ENCODE data around the gene ALG12. TPM values are rescaled to one million over a fixed set of nuclear protein-coding genes. Genes with fewer than 3 reads are reported as not detected.

Gene ALG12
- total RNA-seq, 1 donor from 2014 or later: 20.6 TPM

DNA sequence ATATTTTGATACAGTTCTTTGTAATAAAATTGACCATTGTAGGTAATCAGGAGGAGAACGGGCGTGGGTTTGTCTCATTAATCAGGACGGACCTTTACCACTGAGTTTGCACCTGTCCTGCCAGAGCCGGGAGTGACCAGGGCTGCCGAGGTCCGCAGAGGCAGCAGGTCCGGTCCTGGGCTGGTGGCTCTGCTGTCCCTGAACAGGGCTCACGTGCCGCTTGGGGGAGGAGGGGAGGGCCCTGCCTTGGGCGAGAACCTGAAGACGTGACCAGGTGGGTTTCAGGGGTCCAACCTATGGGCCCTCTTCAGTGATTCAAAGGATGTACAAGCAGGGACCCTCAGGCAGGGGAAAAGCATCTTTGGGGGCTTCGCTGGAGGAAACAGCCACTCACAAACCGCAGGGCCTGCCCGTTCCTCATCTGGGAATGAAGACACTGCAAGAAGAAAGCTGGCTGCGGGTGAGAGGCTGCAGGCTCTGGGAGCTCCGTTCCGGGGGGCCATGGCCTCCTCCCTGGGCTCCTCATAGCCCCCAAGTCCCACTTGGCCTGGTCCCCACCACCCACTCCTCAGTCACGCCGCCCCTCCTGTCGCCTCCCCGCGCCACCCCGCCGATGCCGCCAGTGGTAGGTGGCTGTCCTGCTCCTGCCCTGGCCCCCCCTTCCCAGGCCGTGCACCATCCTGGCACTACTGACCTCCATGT lies 9.4 kb upstream of the ALG12 start:
- Mint-ChIP-seq H3K4me3 (ENCODE audit: unreplicated experiment) (no peak overlapping the region), H3K4me1 (ENCODE audit: low read depth) (peaks cover 6% of the 10 kb centered on the region), H3K9me3 (ENCODE audit: low read depth) (no peaks in the 10 kb centered on the region), H3K27ac (ENCODE audit: unreplicated experiment) (no peak overlapping the region), H3K36me3 (ENCODE audit: low read depth) (peaks cover 7% of the 10 kb centered on the region), H3K27me3 (ENCODE audit: low read depth) (no peaks in the 10 kb centered on the region)
- DNase-seq (ENCODE audit: low spot score): no peak
- TF ChIP-seq, protein P1, sequence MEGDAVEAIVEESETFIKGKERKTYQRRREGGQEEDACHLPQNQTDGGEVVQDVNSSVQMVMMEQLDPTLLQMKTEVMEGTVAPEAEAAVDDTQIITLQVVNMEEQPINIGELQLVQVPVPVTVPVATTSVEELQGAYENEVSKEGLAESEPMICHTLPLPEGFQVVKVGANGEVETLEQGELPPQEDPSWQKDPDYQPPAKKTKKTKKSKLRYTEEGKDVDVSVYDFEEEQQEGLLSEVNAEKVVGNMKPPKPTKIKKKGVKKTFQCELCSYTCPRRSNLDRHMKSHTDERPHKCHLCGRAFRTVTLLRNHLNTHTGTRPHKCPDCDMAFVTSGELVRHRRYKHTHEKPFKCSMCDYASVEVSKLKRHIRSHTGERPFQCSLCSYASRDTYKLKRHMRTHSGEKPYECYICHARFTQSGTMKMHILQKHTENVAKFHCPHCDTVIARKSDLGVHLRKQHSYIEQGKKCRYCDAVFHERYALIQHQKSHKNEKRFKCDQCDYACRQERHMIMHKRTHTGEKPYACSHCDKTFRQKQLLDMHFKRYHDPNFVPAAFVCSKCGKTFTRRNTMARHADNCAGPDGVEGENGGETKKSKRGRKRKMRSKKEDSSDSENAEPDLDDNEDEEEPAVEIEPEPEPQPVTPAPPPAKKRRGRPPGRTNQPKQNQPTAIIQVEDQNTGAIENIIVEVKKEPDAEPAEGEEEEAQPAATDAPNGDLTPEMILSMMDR (IDR thresholded peaks at IDR 0.05): no peak

DNA sequence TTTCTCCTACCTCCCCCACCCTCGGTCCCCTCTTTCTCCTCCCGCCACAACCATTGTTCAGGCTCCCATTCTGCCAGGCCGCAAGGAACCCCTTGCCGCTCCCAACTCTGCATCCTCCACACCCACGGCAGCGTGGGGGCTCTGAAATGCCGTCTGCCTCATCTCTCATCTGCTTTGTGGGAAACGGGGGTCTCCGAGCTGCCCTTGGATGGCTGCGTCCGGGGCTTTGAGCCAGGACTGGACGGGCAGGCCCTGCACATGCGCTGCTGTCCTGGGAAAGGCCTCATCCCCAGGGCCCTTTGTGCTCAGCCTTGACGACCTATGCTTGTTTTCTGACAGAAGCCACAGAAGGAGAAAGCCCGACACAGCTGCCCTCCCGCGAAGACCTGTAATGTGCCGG lies 8.7 kb upstream of the ALG12 start:
- TF ChIP-seq, protein P1 (IDR thresholded peaks at IDR 0.05): no peak
- Mint-ChIP-seq H3K9me3 (ENCODE audit: low read depth) (no peaks in the 10 kb centered on the region), H3K27ac (ENCODE audit: unreplicated experiment) (no peak overlapping the region), H3K4me3 (ENCODE audit: unreplicated experiment) (no peak overlapping the region), H3K27me3 (ENCODE audit: low read depth) (no peaks in the 10 kb centered on the region), H3K4me1 (ENCODE audit: low read depth) (peaks cover 6% of the 10 kb centered on the region), H3K36me3 (ENCODE audit: low read depth) (peaks cover 7% of the 10 kb centered on the region)
- no peak for DNase-seq (ENCODE audit: low spot score)

DNA sequence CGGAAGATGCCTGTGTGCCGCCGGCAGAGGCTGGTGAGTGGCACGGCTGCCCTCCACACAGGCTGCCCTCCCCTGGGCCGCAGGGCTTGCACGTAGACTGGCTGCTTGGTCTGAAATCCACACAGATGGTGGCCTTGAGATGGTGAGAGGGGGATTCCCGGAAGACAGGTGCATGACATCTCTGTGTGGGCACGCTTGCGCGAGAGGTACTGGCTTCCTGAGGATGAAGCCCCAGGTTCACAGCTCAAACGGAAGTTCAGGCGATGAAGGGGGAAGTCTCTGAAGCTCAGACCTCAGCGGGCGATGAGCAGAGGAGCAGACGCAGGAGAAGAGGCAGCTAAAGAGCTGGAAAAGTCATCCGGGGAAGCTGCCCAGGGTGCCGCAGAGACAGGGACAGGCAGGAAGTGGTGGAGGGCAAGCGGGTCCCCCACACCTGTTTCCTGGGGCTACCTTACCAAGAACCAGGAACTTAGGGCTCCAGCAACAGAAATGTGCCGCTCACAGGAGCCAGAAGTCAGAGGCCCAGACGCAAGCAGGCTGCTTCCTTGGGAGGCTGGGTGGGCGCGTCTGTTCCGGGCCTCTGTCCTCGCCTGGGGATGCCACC lies 7.4 kb upstream of the ALG12 start:
- Mint-ChIP-seq H3K27ac (ENCODE audit: unreplicated experiment) (no peak overlapping the region), H3K36me3 (ENCODE audit: low read depth) (peaks cover 7% of the 10 kb centered on the region)

DNA sequence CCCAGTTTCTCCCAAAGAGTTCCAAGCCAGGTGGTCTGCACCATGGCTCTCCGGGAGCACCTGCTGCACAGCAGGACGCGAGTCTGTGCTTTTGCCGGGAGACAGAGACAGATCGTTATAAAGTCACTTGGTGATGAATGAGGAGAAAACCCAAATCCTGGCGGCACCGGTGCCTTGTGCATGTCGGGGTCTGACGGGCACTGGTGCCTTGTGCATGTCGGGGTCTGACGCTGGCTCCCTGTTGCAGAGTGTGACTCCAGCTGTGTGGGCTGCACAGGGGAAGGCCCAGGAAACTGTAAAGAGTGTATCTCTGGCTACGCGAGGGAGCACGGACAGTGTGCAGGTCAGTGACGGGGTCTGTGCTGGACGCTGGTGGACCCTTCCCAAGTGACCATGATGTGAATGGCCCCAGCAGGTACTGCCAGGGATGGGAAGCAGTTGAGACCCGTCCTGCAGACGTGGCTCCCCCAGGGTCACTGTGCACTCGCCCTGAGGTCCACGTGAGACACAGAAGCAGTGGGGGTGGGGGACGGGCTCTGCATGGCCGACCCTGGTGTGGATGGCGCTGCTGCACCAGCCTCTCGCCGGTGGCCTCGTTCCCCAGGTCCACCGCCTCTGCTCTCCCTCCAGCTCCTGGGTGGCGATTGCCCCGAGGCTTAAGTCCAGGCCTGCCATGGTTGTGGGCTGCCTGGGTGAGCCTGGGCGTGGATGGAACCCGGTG lies 6.0 kb upstream of the ALG12 start:
- TF ChIP-seq, protein P1 (IDR thresholded peaks at IDR 0.05): no peak
- H3K27ac Mint-ChIP-seq (ENCODE audit: unreplicated experiment): no peak overlapping the region
- H3K4me3 Mint-ChIP-seq (ENCODE audit: unreplicated experiment): no peak overlapping the region
- no peaks in the 10 kb centered on the region for H3K9me3 Mint-ChIP-seq (ENCODE audit: low read depth)
- H3K4me1 Mint-ChIP-seq (ENCODE audit: low read depth): peaks cover 7% of the 10 kb centered on the region
- no peak for DNase-seq (ENCODE audit: low spot score)
- H3K36me3 Mint-ChIP-seq (ENCODE audit: low read depth): peaks cover 7% of the 10 kb centered on the region
- H3K27me3 Mint-ChIP-seq (ENCODE audit: low read depth): no peaks in the 10 kb centered on the region

More for the DNA sequence above, 7.4 kb upstream of the ALG12 start:
- Mint-ChIP-seq H3K9me3 (ENCODE audit: low read depth) (no peaks in the 10 kb centered on the region), H3K4me1 (ENCODE audit: low read depth) (no peaks in the 10 kb centered on the region), H3K4me3 (ENCODE audit: unreplicated experiment) (no peak overlapping the region), H3K27me3 (ENCODE audit: low read depth) (no peaks in the 10 kb centered on the region)
- no peak for DNase-seq (ENCODE audit: low spot score)
- TF ChIP-seq, protein P1 (IDR thresholded peaks at IDR 0.05): no peak

DNA sequence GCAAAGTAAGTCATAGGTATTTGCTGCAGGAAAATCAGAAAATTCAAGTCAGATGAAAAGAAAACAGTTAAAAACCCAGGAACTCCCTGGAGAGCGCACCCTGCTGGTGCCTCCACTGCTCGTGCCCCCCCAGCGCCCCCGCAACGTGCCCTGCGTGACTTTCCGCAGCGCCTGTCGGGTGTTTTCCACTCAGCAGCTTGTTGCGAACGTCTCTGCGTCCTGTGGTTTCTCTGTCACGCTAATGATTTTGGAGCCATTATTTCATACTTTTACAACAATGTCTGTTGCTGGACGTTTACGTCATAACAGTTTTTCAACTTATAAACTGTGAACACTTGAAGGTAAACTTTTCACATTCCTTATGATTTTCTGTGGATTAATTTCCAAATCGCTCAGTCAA lies 5.2 kb upstream of the ALG12 start:
- peaks cover 7% of the 10 kb centered on the region for H3K36me3 Mint-ChIP-seq (ENCODE audit: low read depth)
- H3K27me3 Mint-ChIP-seq (ENCODE audit: low read depth): no peaks in the 10 kb centered on the region
- peaks cover 10% of the 10 kb centered on the region for H3K4me1 Mint-ChIP-seq (ENCODE audit: low read depth)
- H3K4me3 Mint-ChIP-seq (ENCODE audit: unreplicated experiment): no peak overlapping the region
- H3K9me3 Mint-ChIP-seq (ENCODE audit: low read depth): no peaks in the 10 kb centered on the region
- H3K27ac Mint-ChIP-seq (ENCODE audit: unreplicated experiment): no peak overlapping the region
- no peak for DNase-seq (ENCODE audit: low spot score)
- TF ChIP-seq, protein P1 (IDR thresholded peaks at IDR 0.05): peak; percentile 42
